ENCODE results near the gene ADARB2.

The ADARB2 gene

DNA sequence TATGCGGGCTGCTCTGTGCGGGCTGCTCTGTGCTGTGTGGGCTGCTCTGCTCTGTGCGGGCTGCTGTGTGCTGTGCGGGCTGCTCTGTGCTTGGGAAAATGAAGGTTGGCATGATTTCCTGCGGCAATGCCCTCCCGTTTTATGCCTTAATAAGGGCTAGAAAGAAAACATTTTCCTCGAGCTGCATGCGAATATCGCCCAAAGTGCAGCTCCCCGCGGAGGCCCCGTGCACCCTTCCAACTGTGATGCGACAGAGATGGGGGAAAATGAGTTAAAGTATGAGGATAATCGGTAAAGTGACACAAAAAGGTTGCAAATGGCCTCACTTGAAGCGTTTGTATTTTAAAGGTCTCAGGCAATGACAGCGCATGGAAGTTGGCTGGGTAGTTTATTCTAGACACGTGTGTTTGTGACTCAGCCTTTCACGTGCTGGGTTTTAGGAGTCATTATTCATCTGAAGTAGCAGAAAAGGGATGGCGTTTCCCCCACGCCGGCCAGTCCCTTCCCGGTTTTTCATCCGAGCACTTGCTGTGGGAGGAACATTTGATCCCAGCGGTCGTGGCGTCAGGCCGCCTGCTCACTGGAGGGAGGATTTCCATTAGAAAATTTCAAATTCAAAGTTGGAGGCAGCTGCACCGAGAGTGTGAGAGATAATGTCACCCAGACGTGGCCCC lies 220.7 kb downstream of the ADARB2 start:
- no peak for TF ChIP-seq YY1 (IDR thresholded peaks at IDR 0.05; ENCODE audit: low read depth)
- TF ChIP-seq TEAD4 (IDR thresholded peaks at IDR 0.05) = no peak

DNA sequence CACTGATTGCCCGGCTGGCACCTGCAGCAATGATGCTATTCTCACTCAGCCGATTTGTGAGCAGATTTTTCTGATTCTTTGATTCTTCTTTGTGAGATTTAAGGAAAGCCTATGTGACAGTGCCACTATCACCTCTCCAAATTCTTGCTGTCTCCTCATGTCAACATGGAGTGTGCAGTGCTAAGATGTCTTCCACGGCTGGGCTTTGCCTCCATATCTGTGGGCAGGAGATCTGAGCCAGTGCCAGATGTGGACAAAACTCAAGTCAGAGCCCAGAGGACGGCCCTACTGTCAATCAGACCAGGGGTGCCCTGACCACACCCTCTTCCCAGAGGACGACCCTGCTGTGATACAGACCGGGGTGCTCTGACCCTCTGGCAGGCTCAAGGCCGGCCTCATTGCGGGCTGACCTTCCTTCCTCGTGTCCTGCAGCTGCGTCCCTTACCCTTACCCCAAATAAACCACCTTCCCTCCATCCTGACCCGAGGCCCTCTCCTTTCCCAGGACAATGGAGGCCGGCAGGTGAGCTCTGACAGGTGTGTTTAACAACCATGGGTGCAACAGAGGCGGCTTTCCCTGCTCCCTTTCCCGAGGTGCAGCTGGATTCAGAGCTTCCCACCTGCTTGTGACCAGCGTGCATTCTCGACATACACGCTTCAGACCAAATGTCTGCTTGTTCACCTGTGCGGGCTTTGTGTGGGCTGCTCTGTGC lies 221.4 kb downstream of the ADARB2 start:
- no peak for TF ChIP-seq FOXM1 (IDR thresholded peaks at IDR 0.05; ENCODE audit: borderline replicate concordance, low read depth)
- TF ChIP-seq RAD21 (IDR thresholded peaks at IDR 0.05; ENCODE audit: low read depth) = no peak
- no peak for TF ChIP-seq YY1 (IDR thresholded peaks at IDR 0.05; ENCODE audit: low read depth)
- TF ChIP-seq, protein P1, sequence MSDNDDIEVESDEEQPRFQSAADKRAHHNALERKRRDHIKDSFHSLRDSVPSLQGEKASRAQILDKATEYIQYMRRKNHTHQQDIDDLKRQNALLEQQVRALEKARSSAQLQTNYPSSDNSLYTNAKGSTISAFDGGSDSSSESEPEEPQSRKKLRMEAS (IDR thresholded peaks at IDR 0.05) = no peak
- TF ChIP-seq CEBPB (IDR thresholded peaks at IDR 0.05) = no peak
- no peak for TF ChIP-seq ZBTB7A (IDR thresholded peaks at IDR 0.05; ENCODE audit: low read depth)
- no peak for TF ChIP-seq EGR1 (IDR thresholded peaks at IDR 0.05)
- TF ChIP-seq, protein P2, sequence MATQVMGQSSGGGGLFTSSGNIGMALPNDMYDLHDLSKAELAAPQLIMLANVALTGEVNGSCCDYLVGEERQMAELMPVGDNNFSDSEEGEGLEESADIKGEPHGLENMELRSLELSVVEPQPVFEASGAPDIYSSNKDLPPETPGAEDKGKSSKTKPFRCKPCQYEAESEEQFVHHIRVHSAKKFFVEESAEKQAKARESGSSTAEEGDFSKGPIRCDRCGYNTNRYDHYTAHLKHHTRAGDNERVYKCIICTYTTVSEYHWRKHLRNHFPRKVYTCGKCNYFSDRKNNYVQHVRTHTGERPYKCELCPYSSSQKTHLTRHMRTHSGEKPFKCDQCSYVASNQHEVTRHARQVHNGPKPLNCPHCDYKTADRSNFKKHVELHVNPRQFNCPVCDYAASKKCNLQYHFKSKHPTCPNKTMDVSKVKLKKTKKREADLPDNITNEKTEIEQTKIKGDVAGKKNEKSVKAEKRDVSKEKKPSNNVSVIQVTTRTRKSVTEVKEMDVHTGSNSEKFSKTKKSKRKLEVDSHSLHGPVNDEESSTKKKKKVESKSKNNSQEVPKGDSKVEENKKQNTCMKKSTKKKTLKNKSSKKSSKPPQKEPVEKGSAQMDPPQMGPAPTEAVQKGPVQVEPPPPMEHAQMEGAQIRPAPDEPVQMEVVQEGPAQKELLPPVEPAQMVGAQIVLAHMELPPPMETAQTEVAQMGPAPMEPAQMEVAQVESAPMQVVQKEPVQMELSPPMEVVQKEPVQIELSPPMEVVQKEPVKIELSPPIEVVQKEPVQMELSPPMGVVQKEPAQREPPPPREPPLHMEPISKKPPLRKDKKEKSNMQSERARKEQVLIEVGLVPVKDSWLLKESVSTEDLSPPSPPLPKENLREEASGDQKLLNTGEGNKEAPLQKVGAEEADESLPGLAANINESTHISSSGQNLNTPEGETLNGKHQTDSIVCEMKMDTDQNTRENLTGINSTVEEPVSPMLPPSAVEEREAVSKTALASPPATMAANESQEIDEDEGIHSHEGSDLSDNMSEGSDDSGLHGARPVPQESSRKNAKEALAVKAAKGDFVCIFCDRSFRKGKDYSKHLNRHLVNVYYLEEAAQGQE (IDR thresholded peaks at IDR 0.05; ENCODE audit: low read depth) = no peak
- TF ChIP-seq EP300 (IDR thresholded peaks at IDR 0.05; ENCODE audit: borderline replicate concordance) = no peak
- TF ChIP-seq NFIC (IDR thresholded peaks at IDR 0.05) = no peak
- TF ChIP-seq, protein P3, sequence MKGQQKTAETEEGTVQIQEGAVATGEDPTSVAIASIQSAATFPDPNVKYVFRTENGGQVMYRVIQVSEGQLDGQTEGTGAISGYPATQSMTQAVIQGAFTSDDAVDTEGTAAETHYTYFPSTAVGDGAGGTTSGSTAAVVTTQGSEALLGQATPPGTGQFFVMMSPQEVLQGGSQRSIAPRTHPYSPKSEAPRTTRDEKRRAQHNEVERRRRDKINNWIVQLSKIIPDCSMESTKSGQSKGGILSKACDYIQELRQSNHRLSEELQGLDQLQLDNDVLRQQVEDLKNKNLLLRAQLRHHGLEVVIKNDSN (IDR thresholded peaks at IDR 0.05) = no peak
- TF ChIP-seq CREB1 (IDR thresholded peaks at IDR 0.05; ENCODE audit: low read depth) = no peak
- no peak for TF ChIP-seq TCF12 (IDR thresholded peaks at IDR 0.05; ENCODE audit: low read depth)
- no peak for TF ChIP-seq TEAD4 (IDR thresholded peaks at IDR 0.05)
- TF ChIP-seq TAF1 (IDR thresholded peaks at IDR 0.05; ENCODE audit: low read depth) = no peak

DNA sequence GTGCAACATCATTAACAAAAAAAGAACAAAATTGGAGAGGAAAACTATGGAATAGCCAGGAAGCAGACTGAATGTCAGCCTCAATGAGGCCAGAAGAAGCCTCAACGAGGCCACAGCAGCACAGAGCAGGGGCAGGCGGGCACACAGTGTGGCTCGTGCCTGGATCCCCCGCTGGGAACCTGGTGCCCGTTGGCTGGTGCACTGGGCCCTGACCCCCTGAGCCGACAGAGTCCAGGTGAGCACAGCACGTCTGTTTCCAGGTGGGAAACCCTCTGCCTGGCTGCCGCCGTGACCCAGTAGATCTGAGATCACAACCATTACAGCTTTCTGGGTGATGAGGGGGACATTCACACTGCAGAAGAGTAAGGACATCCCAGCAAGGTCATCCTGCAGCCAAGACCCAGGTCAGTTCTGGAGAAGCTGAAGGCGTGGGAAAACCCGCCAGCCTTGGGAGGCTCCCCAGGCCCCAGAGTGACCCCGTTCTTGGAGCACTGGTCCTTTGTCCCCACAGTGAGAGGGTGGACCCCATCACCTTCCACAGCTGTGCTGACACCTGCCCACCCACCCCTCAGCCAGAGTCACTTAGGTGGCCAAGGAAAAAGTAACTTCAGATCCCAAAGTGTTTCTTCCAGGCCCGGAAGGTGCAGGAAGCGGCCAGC lies 222.1 kb downstream of the ADARB2 start:
- TF ChIP-seq NFIC (IDR thresholded peaks at IDR 0.05) = no peak
- no peak for TF ChIP-seq EGR1 (IDR thresholded peaks at IDR 0.05)
- no peak for TF ChIP-seq FOXM1 (IDR thresholded peaks at IDR 0.05; ENCODE audit: borderline replicate concordance, low read depth)
- no peak for TF ChIP-seq TEAD4 (IDR thresholded peaks at IDR 0.05)
- TF ChIP-seq, protein P1 (IDR thresholded peaks at IDR 0.05) = no peak
- no peak for TF ChIP-seq EP300 (IDR thresholded peaks at IDR 0.05; ENCODE audit: borderline replicate concordance)
- no peak for TF ChIP-seq TAF1 (IDR thresholded peaks at IDR 0.05; ENCODE audit: low read depth)
- TF ChIP-seq, protein P2 (IDR thresholded peaks at IDR 0.05; ENCODE audit: low read depth) = no peak
- TF ChIP-seq ZBTB7A (IDR thresholded peaks at IDR 0.05; ENCODE audit: low read depth) = no peak
- no peak for TF ChIP-seq YY1 (IDR thresholded peaks at IDR 0.05; ENCODE audit: low read depth)
- TF ChIP-seq CREB1 (IDR thresholded peaks at IDR 0.05; ENCODE audit: low read depth) = no peak
- TF ChIP-seq, protein P3 (IDR thresholded peaks at IDR 0.05) = no peak

DNA sequence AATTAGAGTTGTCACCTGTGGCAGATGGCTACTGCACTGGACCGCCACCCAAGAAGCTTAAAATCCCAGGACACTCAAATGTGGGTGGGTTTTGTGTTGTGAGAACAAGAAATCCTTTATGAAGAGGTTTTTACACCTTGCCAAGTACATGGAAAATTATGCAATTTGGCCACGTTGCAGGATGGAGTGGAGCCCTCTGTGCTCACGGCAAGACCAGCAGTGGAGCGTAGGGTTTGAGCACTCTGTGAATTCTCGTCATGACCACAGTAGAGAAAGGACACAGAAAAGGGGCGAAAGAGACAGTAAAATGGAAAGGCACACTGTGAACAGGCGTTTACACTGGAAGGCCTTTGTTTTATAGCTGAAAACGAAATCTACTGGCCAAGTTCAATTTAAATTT lies 222.6 kb downstream of the ADARB2 start:
- TF ChIP-seq YY1 (IDR thresholded peaks at IDR 0.05; ENCODE audit: low read depth) = no peak
- TF ChIP-seq TCF12 (IDR thresholded peaks at IDR 0.05; ENCODE audit: low read depth) = no peak
- TF ChIP-seq TAF1 (IDR thresholded peaks at IDR 0.05; ENCODE audit: low read depth) = no peak
- no peak for TF ChIP-seq EP300 (IDR thresholded peaks at IDR 0.05; ENCODE audit: borderline replicate concordance)
- TF ChIP-seq FOXM1 (IDR thresholded peaks at IDR 0.05; ENCODE audit: borderline replicate concordance, low read depth) = no peak
- no peak for TF ChIP-seq CREB1 (IDR thresholded peaks at IDR 0.05; ENCODE audit: low read depth)
- no peak for TF ChIP-seq ZBTB7A (IDR thresholded peaks at IDR 0.05; ENCODE audit: low read depth)
- no peak for TF ChIP-seq EGR1 (IDR thresholded peaks at IDR 0.05)
- no peak for TF ChIP-seq CEBPB (IDR thresholded peaks at IDR 0.05)
- TF ChIP-seq RAD21 (IDR thresholded peaks at IDR 0.05; ENCODE audit: low read depth) = no peak
- no peak for TF ChIP-seq TEAD4 (IDR thresholded peaks at IDR 0.05)
- TF ChIP-seq, protein P3 (IDR thresholded peaks at IDR 0.05) = no peak
- TF ChIP-seq NFIC (IDR thresholded peaks at IDR 0.05) = no peak
- TF ChIP-seq, protein P2 (IDR thresholded peaks at IDR 0.05; ENCODE audit: low read depth) = no peak
- TF ChIP-seq, protein P1 (IDR thresholded peaks at IDR 0.05) = no peak

Data from Ishikawa (cell line).